GM19328 (cell line): ENCODE measurements around the gene TMEM170A.

ENCODE experiments used
- ATAC-seq: cut with Tn5 transposase; IDR thresholded peaks from one replicate; pipeline ENCODE4 v1.9.1; 2021; ENCODE audit warnings: mild to moderate bottlenecking, moderate library complexity; ENCODE audit not compliant: unreplicated experiment

Gene TMEM170A

DNA sequence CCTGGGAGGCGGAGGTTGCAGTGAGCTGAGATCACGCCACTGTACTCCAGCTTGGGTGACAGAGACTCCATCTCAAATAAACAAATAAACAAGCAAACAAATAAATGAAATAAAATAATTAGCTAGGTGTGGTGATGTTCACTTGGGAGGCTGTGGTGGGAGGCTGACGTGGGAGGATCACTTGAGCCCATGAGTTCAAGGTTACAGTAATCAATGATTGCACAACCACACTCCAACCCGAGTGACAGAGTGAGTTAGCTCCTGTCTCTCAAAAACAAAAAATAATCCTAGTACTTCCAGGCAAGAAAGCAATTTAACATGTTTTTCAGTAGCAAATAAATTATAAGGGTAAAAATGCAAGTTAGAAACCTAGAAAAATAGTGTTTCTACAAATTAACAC is 57.5 kb downstream of the TMEM170A start:
- no peak for ATAC-seq

DNA sequence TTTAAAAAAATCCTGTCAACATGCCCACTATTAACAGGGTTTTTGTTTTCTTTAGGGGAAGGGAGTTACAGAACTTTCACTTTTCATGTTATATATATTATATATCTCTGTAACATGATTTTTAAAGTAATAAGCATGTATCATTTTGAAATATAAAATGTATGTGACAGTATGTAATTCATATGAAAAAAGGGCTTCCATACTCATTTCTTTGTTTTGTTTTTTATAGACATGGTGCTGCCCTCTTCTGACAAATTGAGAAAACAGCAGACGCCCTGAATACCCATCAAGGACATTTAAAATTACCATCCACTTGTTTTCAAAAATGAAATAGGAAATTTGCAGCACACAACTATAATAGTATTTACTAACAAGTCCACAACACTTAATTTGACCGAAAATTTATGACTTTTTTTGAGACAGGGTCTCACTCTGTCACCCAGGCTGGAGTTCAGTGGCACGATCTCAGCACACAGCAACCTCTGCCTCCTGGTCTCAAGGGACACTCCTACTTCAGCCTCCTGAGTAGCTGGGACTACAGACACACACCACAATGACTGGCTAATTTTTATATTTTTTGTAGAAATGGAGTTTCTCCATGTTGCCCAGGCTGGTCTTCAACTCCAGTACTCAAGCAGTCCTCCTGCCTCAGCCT is 61.5 kb downstream of the TMEM170A start:
- ATAC-seq = no peak

DNA sequence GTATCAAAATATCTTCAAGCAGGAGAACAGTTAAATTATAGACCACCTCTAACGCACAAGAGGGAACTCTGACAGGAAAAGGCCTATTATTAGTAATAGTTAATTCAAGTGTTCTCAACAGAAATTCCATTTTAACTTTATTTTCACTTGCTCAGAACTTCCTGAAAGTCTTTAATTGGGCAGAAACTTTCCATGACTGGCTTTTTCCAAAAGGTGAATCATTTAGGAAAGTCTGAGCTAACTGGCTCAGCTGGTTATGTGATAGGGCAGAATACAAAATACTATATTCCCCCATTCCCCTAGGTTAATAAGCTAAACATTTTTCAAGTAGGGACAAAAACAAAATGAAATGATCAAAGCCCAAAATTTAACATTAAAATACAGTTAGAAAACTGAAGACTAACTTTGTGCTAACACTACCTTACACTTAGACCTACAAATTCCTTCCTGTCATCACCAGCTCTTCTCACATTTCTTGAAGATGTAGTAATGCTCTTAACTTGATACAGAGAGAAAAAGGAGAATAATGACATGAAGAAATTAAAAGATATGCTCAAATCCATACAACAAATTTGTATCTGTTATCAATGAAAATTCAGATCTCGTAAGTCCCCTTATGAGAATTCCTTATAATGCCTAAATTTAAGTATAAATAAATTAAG is 62.2 kb downstream of the TMEM170A start:
- ATAC-seq = no peak

DNA sequence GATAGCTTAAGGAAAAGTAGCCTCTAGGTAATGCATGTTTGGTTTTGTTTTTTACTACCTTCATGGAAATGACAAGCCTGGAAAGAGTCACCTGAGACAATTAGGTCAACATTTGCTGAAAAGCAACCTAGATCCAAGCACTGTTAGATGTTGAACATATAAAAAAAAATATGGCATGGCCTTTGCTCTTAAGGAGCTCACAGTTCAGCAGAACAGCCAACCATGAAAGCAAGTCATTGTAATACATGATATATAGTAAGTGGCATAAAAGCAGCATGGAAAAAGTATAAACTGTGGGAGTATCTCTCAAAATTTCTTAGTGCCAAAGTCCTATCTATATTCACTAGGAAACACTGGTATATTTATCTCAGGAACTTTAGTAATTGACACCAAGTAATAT is 62.8 kb downstream of the TMEM170A start:
- no peak for ATAC-seq

DNA sequence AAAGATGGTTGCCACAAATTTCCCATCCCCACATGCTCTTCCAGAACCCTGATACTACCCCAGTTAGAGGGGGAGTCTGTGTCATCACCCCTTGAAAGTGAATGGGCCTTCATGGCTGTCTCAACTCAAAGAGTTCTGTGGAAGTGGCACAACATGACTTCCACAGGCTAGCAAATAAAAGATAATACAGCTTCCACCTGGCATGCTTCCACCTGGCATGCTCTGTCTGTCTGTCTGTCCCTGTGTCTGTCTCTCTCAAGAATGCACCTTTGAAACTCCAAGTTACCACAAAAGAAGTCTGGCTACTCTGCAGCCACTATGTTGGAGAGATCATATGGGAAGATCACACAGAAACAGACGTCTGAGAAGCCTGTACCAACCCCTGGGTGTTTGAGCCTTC is 66.2 kb downstream of the TMEM170A start:
- ATAC-seq = no peak

DNA sequence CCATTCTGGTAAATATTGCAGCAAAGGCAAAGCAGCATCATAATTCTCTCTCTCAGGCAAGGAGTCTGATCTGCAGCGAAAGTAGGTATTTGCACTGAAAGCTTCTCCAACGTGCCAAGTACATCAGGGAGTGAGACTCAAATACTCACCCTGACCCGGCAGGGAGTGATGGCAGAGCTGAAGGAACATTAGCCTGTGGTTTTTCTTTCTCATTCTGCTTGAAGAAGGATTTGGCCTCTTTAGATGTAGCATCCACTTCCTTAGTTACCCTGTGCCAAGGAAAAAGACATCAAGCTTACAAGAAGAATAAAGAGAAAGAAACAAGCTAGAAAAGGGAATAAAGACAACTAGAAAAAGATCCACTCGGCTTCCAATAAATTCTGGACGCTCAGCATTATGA is 69.5 kb downstream of the TMEM170A start:
- no peak for ATAC-seq
